ENCODE measurements around the gene RNF4. TPM values are rescaled to one million over a fixed set of nuclear protein-coding genes. Genes with fewer than 3 reads are reported as not detected.

RNF4 gene
- total and polyA plus RNA-seq, 10 donors, result 22.0 to 82.5 (median 63.1) TPM

- WGBS, 5 donors, result 81 to 95% (median 89%) methylated on average over 4 of the region's 4 CpGs
- no peaks in the 10 kb centered on the region for H3K9me3 ChIP-seq
- H3K4me3 ChIP-seq, result peak overlapping the region in 1 of 8 donors; percentile 54
- intact Hi-C loops (cut with DNase I; ENCODE audit: low total_unique reads), result no loop called here
- no peaks in the 10 kb centered on the region for H3K27me3 ChIP-seq (replicated peaks in 1 of 7)
- peaks cover 66 to 100% (median 96%) of the 10 kb centered on the region in 6 donors for H3K4me1 ChIP-seq
- no peak for TF ChIP-seq CTCF (IDR thresholded peaks at IDR 0.05 in 8 of 11, conservative IDR thresholded peaks at IDR 0.05 in 3 of 11)
- no peak for TF ChIP-seq POLR2A (IDR thresholded peaks at IDR 0.05)
- TF ChIP-seq POLR2AphosphoS5 (IDR thresholded peaks at IDR 0.05), result no peak
- peaks cover 0 to 23% (median 9%) of the 10 kb centered on the region in 6 donors for H3K36me3 ChIP-seq
- no peak for DNase-seq
- peak overlapping the region in 6 of 8 donors; percentile 63 to 89 (median 79) for H3K27ac ChIP-seq
These were observed 17.1 kb downstream of the RNF4 start for GRCh38 chr4:2485956-2486355.

- peak overlapping the region in 4 of 8 donors; percentile 63 to 89 (median 82) for H3K27ac ChIP-seq
These were observed 18.1 kb downstream of the RNF4 start for GRCh38 chr4:2486981-2487380.

GRCh38 chr4:2487632-2488031, 18.7 kb downstream of the RNF4 start:
- Histone ChIP-seq H3K27ac (peak overlapping the region in 3 of 8 donors; percentile 3 to 89 (median 10)), H3K27me3 (replicated peaks in 1 of 7) (no peaks in the 10 kb centered on the region), H3K4me3 (no peak overlapping the region), H3K36me3 (peaks cover 5 to 40% (median 26%) of the 10 kb centered on the region in 6 donors), H3K9me3 (no peaks in the 10 kb centered on the region), H3K4me1 (peaks cover 52 to 95% (median 83%) of the 10 kb centered on the region in 6 donors)
- TF ChIP-seq CTCF (IDR thresholded peaks at IDR 0.05 in 8 of 11, conservative IDR thresholded peaks at IDR 0.05 in 3 of 11) (no peak), POLR2AphosphoS5 (IDR thresholded peaks at IDR 0.05) (no peak), POLR2A (IDR thresholded peaks at IDR 0.05) (no peak)
- intact Hi-C loops (cut with DNase I; ENCODE audit: low total_unique reads), result no loop called here
- WGBS, 5 donors, result 52 to 72% (median 61%) methylated on average over 6 of the region's 6 CpGs
- no peak for DNase-seq

More at GRCh38 chr4:2486981-2487380, 18.1 kb downstream of the RNF4 start:
- TF ChIP-seq CTCF (IDR thresholded peaks at IDR 0.05 in 8 of 11, conservative IDR thresholded peaks at IDR 0.05 in 3 of 11), result no peak
- TF ChIP-seq POLR2A (IDR thresholded peaks at IDR 0.05), result no peak
- no peak for TF ChIP-seq POLR2AphosphoS5 (IDR thresholded peaks at IDR 0.05)
- 87 to 91% (median 89%) methylated on average over 6 of the region's 6 CpGs for WGBS, 5 donors
- Histone ChIP-seq H3K9me3 (no peaks in the 10 kb centered on the region), H3K27me3 (replicated peaks in 1 of 7) (no peaks in the 10 kb centered on the region), H3K4me1 (peaks cover 59 to 95% (median 86%) of the 10 kb centered on the region in 6 donors), H3K4me3 (no peak overlapping the region), H3K36me3 (peaks cover 0 to 33% (median 19%) of the 10 kb centered on the region in 6 donors)
- intact Hi-C loops (cut with DNase I; ENCODE audit: low total_unique reads), result no loop called here
- DNase-seq, result no peak

- H3K9me3 ChIP-seq, result no peaks in the 10 kb centered on the region
- peaks cover 38 to 87% (median 72%) of the 10 kb centered on the region in 6 donors for H3K4me1 ChIP-seq
- TF ChIP-seq POLR2A (IDR thresholded peaks at IDR 0.05) (no peak), POLR2AphosphoS5 (IDR thresholded peaks at IDR 0.05) (peak in 1 of 3 donors; percentile 10)
- H3K27ac ChIP-seq, result peak overlapping the region in 5 of 8 donors; percentile 15 to 69 (median 40)
- WGBS, 5 donors, result 89 to 93% (median 92%) methylated on average over 20 of the region's 20 CpGs
- no peak for DNase-seq
- intact Hi-C loops (cut with DNase I; ENCODE audit: low total_unique reads), result no loop called here
- no peak overlapping the region for H3K4me3 ChIP-seq
- H3K27me3 ChIP-seq (replicated peaks in 1 of 7), result no peaks in the 10 kb centered on the region
- H3K36me3 ChIP-seq, result peaks cover 9 to 56% (median 32%) of the 10 kb centered on the region in 6 donors
These were observed 20.3 kb downstream of the RNF4 start for GRCh38 chr4:2489081-2489805.

Data from spleen (tissue), 11 donors.